HCT116 (cell line): Measurements from ENCODE around the gene NHP2.

Source experiments
- CBX3 ChIP-seq: IDR thresholded peaks from 2 replicates; pipeline ENCODE4 v1.6.1; 2012; ENCODE audit warnings: low read depth
- CTCF ChIP-seq, 3 experiments: fragments of 200-600 bp in 1 of 3; sonication (generic) in 1 of 3; IDR thresholded peaks in 2 of 3; conservative IDR thresholded peaks in 1 of 3; 2 replicates each; pipeline ENCODE4 v1.5.1; 2012 to 2017; ENCODE audit warnings: low read depth in 2 of 3, low read length in 2 of 3, antibody characterized with exemption in 1 of 3, borderline replicate concordance in 1 of 3, control low read depth in 1 of 3, mild to moderate bottlenecking in 1 of 3, mixed read lengths in 1 of 3, mixed run types in 1 of 3, moderate library complexity in 1 of 3; ENCODE audit not compliant: insufficient read depth in 1 of 3
- POLR2A ChIP-seq: IDR thresholded peaks from 2 replicates; pipeline ENCODE4 v1.7.0; 2011; ENCODE audit warnings: borderline replicate concordance; ENCODE audit not compliant: insufficient read depth, insufficient read length; ENCODE audit errors: extremely low read depth
- RAD21 ChIP-seq: IDR thresholded peaks from 2 replicates; pipeline ENCODE4 v1.6.1; 2012; ENCODE audit warnings: low read depth, mild to moderate bottlenecking
- REST ChIP-seq: IDR thresholded peaks from 2 replicates; pipeline ENCODE4 v1.6.1; 2012; ENCODE audit warnings: low read depth

- TF ChIP-seq POLR2A = no peak
- TF ChIP-seq CBX3 = no peak
- no peak for TF ChIP-seq CTCF (IDR thresholded peaks at IDR 0.05 in 2 of 3, conservative IDR thresholded peaks at IDR 0.05 in 1 of 3; ENCODE audit: borderline replicate concordance in 1 of 3, insufficient read depth in 1 of 3, low read depth in 2 of 3, low read length in 2 of 3)
- TF ChIP-seq RAD21 = no peak
- no peak for TF ChIP-seq REST
Observed at GRCh38 chr5:178196281-178196812, 42.7 kb upstream of the NHP2 start.
